ENCODE data around the gene TBL1XR1.
"Not testable (repeated sequence)": the region's sequence is repeated elsewhere in the genome, so short reads cannot be mapped to it uniquely, and the experiment has no call there.

Gene TBL1XR1

DNA sequence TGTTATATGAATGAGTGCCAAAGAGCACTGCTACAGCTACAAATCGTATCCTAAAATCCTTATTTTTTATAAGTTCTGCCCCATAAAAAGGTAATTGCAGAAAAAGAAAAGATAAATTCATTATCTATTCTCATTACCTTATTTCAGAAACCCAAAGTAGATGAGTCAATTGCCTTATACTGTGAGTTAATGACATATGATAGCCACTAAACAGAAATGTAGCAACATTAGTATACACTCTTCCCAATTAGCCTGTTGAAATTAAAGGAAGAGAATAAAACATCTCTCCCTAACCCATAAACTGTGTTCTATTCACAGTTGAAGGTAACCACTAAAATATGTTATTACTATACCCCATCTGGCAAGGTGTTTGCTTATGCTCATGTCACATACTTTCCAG lies 11.0 kb downstream of the TBL1XR1 start:
- intact Hi-C loops (cut with DNase I) = loop anchor here (10.0 kb wide), 1 partner anchor 62 kb away; no protein-coding TSS in a partner anchor

DNA sequence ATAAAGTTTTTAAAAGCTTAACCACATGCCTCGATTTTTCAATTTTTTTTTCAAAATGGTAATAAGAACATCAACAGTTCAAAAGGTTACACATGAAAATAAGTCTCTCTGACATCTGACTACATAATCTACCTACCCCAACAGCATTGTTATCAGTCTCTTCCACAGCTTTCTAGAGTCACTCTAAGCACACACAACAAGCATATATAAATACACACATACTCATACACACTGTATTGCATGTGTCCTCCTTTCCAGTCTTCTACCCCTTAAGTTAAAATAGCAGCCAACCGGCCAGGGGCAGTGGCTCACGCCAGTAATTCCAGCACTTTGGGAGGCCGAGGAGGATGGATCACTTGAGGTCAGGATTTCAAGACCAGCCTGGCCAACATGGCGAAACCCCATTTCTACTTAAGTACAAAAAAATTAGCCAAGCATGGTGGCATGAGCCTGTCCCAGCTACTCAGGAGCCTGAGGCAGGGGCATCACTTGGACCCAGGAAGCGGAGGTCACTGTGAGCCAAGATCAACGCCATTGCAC lies 12.2 kb downstream of the TBL1XR1 start:
- no peak for DNase-seq
- intact Hi-C loops (cut with DNase I) = loop anchor here (10.0 kb wide), 1 partner anchor 60 kb away; no protein-coding TSS in a partner anchor

More for the DNA sequence above, 11.0 kb downstream of the TBL1XR1 start:
- no peak for DNase-seq

DNA sequence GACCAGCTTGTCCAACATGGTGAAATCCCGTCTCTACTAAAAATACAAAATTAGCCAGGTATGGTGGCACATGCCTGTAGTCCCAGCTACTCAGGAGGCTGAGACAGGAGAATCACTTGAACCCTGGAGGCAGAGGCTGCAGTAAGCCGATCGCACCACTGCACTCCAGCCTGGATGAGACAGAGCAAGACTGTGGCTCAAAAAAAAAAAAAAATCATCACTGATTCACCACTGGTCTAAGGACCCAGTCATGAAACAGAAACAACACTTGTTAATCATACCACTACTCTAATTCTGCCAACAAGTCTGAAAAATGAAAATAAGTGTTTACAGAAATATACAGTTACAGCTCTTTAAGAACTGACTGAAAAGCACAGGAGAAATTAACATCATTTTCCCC lies 12.7 kb downstream of the TBL1XR1 start:
- not testable (repeated sequence) for DNase-seq
- intact Hi-C loops (cut with DNase I) = loop anchor here (10.0 kb wide), 1 partner anchor 60 kb away; no protein-coding TSS in a partner anchor

DNA sequence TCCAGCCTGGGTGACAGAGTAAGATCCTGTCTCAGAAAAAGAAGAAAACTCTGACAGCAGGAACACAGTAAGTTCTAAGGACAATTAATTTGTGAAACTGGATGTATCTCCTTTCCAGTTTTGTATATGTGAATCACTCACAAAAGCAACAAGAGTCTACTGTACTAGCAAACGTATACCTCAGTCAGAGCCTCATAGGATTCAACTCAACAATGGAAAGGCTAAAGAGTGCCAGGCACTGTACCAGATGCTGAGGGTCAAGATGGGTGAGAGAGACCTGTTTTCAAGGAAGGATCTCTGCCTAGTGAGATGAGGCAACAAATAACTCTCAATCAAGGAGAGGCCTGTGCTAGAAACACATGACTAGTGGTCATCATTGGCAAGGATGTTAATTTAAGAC lies 14.9 kb downstream of the TBL1XR1 start:
- intact Hi-C loops (cut with DNase I) = loop anchor here (10.0 kb wide), 1 partner anchor 58 kb away; no protein-coding TSS in a partner anchor

DNA sequence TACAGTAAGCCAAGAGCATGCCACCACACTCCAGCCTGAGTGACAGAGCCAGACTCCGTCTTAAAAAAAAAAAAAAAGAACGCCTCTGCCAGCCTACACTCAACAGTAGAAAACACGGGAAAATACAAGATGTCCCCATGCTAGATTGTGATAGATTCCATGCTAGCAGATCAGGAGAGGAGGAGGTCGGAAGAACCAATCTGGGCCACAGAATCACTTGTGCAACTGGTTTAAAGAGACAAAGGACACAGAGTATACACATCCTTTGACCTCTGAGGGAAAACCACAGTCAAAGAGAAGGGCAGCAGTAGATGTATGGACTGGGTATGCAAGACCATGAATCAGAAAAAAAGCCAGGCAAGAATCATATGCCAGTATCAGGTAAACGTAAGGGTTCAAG lies 15.9 kb downstream of the TBL1XR1 start:
- no peak for DNase-seq
- intact Hi-C loops (cut with DNase I) = loop anchor here (10.0 kb wide), 1 partner anchor 57 kb away; no protein-coding TSS in a partner anchor

More for the DNA sequence above, 14.9 kb downstream of the TBL1XR1 start:
- no peak for DNase-seq

DNA sequence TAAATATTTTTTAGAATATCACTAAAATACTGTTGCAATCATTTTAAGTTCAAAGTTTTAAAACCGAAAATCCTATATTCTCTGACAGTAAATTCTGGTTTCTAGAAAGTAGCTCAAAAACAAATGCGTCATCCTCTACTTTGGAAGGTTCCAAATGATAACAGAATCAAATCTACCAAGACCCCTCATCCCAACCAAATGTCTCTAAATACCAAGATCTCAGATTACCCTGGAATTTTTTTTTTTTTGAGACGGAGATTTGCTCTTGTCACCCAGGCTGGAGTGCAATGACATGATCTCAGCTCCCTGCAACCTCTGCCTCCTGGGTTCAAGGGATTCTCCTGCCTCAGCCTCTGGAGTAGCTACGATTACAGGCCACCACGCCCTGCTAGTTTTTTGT lies 16.8 kb downstream of the TBL1XR1 start:
- intact Hi-C loops (cut with DNase I) = loop anchor here (10.0 kb wide), 1 partner anchor 56 kb away; no protein-coding TSS in a partner anchor
- DNase-seq = no peak

DNA sequence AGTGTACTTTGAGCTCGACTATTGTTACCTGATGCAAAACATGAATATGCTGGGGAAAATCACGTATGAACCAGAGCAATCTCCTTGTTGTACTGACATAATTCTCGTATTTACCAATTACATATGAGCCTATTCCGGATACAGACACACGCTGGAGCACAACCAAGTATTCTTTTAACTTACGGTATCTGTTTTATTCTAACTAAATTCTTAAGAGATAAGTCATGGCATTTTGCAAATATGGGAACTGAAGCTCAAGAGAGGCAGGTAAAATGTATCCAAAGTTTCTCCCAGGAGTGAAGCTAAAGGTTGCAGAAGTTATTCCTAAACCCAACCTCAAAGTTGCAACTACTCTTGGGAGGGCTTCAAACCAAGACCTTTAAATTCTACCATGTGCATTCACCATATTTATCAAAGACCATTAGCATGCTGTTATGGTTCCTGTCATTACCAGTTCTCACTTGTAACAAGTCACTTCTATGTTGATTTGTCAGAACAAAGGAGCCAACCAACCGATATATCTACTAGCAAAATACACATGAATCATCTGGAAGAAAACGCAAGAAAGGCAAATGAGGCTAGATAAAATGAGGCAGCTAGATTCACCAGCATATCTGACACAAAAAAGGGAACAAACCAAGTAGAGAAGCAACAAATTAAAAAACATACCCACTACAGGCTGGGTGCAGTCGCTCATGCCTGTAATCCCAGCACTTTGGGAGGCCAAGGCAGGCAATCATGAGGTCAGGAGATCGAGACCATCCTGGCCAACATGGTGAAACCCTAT lies 17.8 kb downstream of the TBL1XR1 start:
- intact Hi-C loops (cut with DNase I) = loop anchor here (10.0 kb wide), 1 partner anchor 55 kb away; no protein-coding TSS in a partner anchor
- DNase-seq = no peak

DNA sequence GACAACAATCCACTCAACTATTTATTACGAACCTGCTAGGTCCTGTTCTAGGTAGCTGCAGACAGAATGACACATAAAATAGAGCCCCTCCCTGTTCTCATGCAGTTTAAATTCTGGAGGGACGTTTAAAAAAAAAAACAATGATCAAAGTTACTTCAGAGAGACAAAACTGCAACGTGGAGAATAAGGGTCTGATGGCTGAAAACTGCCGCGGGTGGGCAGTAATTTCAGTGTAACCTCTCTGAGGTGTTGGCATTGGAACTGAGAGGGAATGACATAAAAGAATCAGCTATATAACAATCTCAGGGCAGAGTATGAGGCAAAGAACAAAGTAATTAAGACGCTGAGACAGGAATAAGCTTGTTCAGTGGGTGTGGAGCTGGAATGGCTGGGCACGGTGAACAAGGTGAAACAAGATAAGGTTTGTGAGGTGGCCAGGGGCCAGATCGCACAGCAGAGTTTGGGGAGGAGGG lies 19.5 kb downstream of the TBL1XR1 start:
- intact Hi-C loops (cut with DNase I) = no loop called here

DNA sequence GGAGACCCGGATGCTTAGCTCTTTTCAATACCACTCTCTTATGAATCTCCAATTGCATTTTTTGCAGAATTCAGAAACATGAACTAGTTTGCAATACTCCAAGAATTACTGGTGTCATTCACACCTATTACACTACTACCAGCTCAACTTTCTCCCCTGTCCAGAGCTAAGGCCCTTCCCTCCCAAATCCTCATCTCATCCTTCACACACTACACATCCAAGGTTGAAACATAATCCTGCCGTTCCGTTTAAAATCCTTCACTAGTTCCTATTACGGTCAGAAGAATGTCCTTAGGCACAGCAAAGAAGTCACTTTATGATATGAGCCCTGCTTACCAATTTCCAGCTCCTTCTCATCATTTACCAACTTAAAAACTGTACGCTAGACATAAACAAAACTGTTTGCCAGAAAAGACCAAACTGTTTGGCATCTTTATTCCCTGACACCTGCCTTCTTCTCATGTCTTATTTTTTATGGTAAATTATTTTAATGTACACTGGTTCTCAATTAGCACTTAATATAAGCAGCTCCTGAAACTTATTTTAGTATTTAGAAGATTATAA lies 22.6 kb downstream of the TBL1XR1 start:
- intact Hi-C loops (cut with DNase I) = no loop called here
- no peak for DNase-seq

More for the DNA sequence above, 19.5 kb downstream of the TBL1XR1 start:
- no peak for DNase-seq

DNA sequence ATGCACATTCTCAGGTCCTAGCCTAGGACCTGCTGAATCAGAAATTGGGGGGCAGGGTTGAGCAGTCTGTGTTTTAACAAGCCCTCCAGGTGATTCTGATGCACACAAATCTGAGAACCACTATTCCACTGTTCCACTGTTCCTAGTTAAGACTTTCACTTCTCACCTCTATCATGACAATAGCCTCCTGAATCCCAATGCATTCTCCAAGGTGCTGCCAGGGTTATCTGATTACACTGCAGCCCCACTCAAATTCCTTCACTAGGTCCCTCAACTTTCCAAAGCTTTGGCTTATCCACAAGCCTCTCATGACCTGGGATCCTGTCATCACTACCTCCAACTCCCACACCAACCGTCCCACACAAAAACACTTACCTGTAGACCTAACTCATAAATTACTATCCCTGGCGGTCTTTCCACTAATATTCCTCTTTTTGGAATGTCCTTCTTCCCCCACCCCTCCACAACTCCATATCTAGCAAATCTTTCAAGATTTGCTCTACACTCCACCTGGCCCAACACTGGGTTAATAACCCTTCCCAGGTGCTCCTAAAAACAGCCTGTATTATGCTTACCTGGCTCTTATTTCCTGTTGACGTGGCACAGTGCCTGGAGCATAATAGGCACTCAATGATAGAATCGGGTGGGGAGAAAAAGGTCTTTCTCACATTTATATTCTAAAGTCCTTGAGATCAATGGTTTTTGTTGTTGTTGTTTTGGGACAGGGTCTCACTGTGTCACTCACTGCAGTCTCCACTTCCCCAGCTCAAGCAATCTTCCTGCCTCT lies 27.2 kb downstream of the TBL1XR1 start:
- intact Hi-C loops (cut with DNase I) = no loop called here

DNA sequence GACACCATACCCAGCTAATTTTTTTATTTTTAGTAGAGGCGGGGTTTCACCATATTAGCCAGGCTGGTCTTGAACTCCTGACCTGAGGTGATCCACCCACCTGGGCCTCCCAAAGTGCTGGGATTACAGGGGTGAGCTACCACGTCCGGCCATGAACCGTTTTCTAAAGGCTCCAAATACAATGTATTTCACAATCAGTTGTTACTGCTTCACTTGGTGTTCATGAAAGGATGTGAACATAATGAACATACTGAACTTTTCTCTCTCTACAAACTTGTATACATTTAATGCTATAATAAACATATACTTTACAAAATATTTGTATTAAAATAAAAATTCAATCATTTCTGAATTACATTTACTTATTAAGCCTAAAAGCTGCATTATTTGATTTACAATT lies 28.9 kb downstream of the TBL1XR1 start:
- DNase-seq = no peak
- intact Hi-C loops (cut with DNase I) = no loop called here

More for the DNA sequence above, 27.2 kb downstream of the TBL1XR1 start:
- DNase-seq = no peak

DNA sequence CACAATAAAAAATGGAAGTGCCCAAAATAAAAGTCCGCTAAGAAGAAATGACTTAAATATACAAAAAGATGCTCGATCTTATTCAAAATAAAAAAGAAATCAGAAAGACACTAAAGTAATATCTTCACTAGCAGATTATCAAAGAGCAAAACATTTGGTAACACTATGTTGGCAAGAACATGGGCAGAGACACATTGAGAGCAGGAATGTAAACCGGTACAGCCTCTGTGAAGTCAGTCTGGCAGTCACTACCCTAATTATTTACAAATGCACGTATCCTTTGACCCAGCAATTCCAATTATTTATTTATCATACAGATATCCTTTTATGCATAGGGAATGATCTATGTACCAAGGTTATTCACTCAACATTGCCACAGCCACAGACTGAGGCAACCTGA lies 34.5 kb downstream of the TBL1XR1 start:
- intact Hi-C loops (cut with DNase I) = no loop called here
- DNase-seq = no peak

DNA sequence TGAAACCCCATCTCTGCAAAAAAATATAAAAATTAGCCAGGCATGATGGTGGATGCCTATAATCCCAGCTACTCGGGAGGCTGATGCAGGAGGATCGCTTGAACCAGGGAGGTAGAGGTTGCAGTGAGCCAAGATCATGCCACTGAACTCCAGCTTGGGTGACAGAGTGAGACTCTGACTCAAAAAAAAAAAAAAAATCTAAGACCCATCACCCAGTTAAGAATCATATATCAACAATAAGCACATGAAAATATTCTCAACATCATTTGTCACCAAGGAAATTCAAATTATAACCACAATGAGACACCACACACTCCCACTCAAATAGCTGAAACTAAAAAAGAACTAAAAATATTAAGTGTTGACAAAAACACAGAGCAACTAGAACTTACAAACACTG lies 35.7 kb downstream of the TBL1XR1 start:
- intact Hi-C loops (cut with DNase I); DNase-seq: not testable (repeated sequence)

DNA sequence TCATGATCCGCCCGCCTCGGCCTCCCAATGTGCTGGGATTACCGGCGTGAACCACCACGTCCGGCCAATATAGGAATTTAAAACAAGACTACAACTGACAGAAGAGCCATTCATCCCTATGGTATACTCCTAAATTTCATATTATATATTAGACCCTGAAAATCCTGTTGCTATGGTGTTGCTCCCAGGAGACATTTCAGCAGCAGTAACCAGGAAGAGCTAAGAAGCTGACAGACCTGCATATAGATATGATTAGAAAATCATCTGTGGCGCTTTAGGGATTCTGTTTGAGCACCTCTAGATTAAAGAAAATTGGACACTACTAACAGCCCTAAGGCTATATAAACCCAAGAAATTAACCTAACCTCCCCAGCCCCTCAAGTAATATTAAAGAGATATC lies 38.8 kb downstream of the TBL1XR1 start:
- intact Hi-C loops (cut with DNase I) = no loop called here
- no peak for DNase-seq

DNA sequence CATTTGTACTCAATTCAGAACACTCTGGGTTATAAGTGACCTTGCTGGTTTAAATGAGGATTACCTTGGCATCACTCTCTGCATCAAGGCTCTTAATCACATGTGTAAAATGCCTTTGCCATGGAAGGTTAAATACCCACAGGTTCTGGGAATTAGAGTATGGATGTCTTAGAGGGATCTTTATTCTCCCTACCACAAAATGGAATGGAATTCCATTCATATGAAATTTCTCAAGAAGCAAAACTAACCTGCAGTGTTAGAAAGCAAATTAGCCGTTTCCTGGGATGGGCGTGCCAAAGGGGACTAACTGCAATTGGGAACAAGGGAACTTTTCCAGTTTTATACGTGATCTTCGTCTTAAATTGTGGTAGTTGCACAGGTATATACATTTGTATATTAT lies 39.8 kb downstream of the TBL1XR1 start:
- intact Hi-C loops (cut with DNase I) = no loop called here
- DNase-seq = no peak

DNA sequence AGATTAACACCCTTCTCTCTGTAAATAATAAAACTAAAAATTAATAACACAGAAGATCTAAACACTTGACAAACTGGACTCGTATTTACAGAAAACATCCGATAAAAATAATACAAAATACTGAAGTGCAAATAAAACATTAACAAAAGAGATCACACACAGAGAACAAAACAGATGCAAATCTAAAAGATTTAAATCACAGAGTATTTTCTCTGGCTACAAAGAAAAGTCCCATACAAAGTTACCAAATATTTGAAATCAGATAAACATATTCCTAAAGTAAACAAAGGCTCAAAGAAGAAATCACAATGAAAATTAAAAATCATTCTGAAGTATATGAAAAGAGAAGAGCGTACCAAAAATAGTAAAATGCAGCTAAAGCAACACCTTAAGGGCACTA lies 42.5 kb downstream of the TBL1XR1 start:
- intact Hi-C loops (cut with DNase I) = no loop called here
- DNase-seq = no peak

DNA sequence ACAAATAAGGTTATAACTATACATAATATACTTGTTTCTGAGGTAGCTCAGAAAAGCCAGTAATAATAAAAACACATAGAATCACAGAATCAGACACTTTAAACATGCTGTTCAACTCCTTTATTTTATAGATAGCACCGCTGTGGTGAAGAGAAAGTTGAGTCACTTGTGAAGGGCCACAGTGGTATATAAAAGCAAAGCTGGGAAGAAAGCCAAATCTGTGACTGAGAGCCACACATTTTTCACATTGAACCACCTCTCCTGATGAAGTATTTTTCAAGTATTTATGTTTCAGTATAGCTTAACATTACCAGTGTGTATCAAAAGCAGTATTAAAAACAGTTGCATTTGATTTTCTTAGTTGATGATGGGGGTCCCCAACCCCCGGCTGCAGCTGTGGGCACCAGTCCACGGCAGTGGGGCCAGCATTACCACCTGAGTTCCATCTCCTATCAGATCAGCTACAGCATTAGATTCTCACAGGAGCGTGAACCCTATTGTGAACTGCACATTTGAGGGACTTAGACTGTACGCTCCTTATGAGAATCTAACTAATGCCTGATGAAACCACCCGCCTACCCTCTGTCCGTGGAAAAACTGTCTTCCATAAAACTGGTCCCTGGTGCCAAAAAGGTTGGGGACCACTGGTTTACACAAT lies 46.2 kb downstream of the TBL1XR1 start:
- intact Hi-C loops (cut with DNase I) = no loop called here

DNA sequence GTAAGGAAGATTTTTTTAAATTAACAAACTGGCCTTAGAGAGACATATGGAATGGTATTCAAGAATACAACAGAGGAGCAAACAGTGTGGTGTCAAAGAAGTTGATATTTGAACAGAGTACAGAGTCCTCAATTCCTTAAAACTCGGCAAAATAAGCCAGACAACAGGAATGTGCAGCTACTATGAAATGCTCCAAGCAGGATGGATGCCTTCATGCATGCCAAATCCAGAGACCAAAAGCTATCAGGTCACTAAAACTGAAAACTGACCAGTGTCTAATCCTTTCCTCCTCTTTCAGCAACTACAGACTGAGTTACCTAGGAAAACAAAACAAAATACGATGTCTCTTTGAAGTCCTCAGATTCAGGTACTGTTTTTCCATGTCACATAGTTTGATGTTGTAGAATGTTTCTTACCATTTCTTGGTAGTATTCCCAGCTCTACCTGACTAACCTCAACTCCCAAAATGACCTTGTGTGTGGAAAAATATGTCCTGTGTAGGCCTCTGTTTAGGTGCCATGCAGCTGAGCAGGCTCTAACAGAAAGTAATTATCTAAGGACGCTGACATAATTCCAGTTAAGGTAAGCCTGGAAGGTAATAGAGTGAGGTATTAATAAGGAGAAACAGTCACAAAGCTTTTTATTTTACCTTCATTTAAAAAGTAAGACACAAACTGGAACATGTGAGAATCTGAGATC lies 46.9 kb downstream of the TBL1XR1 start:
- intact Hi-C loops (cut with DNase I) = no loop called here
- no peak for DNase-seq

More for the DNA sequence above, 46.2 kb downstream of the TBL1XR1 start:
- DNase-seq = no peak

DNA sequence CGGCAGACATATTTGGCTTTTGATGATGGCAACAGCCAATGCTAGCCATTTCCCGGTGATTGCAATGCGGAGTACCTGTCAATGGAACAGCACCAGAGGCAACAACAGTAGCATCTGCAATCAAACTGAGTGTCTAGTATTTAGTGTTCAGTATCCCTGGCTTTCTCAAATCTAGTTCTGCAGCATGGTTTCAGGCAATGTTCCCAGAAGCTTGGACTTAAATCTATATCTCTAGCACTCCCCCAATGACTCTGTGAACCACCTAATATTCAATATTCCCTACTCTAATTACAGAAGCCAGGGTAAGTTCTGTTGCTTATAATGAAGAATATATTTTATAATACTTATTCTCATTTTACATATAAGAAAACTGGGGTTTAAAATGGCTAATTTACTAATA lies 48.2 kb downstream of the TBL1XR1 start:
- intact Hi-C loops (cut with DNase I) = no loop called here

More for the DNA sequence above, 48.2 kb downstream of the TBL1XR1 start:
- no peak for DNase-seq

Measured in posterior cingulate gyrus (tissue), 11 donors.